Mammary epithelial cell (primary cell): ENCODE measurements around the gene OR6C74.

Experiments used
- CTCF ChIP-seq, 2 donors: IDR thresholded peaks in 1 of 2; conservative IDR thresholded peaks in 1 of 2; 2 replicates each; pipeline ENCODE4 v1.5.1; 2011 to 2012; ENCODE audit warnings: inconsistent platforms in 2 of 2, low read length in 2 of 2, mild to moderate bottlenecking in 2 of 2, control low read depth in 1 of 2, low read depth in 1 of 2; ENCODE audit not compliant: insufficient read depth in 1 of 2; ENCODE audit errors: extremely low read depth in 1 of 2
- EZH2 ChIP-seq: IDR thresholded peaks from 2 replicates; pipeline ENCODE4 v1.6.1; 2012; ENCODE audit warnings: low read length, inconsistent platforms, borderline replicate concordance

GRCh38 chr12:55289999-55290398 lies 45.6 kb downstream of the OR6C74 start:
- TF ChIP-seq CTCF (conservative IDR thresholded peaks at IDR 0.05 in 1 of 2, IDR thresholded peaks at IDR 0.05 in 1 of 2; ENCODE audit: extremely low read depth in 1 of 2, insufficient read depth in 1 of 2, low read depth in 1 of 2, low read length in 2 of 2) (no peak), EZH2 (no peak)
